CD4-positive, alpha-beta T cell treated with Interleukin-4 for 1 hour (primary cell): ENCODE measurements around the gene CHERP.
"Not testable (repeated sequence)": the region's sequence is repeated elsewhere in the genome, so short reads cannot be mapped to it uniquely, and the experiment has no call there.

Experiments
- DNase-seq, 2 donors: peaks; one replicate each; pipeline ENCODE4 v3.0.0-alpha.2; 2020 to 2022

Gene CHERP

GRCh38 chr19:16519230-16519687, 23.0 kb downstream of the CHERP start:
- DNase-seq: no peak

GRCh38 chr19:16518483-16519229, 23.6 kb downstream of the CHERP start:
- no peak for DNase-seq

- no peak for DNase-seq
Measured at GRCh38 chr19:16518061-16518460, 24.2 kb downstream of the CHERP start.

- peak in 1 of 2 donors; percentile 5 for DNase-seq
Measured at GRCh38 chr19:16516923-16517610, 25.2 kb downstream of the CHERP start.

- no peak for DNase-seq
Measured at GRCh38 chr19:16516381-16516780, 25.9 kb downstream of the CHERP start.

- no peak for DNase-seq
Measured at GRCh38 chr19:16514383-16515019, 27.7 kb downstream of the CHERP start.

GRCh38 chr19:16512611-16513010, 29.6 kb downstream of the CHERP start:
- DNase-seq: not testable (repeated sequence)

- no peak for DNase-seq
Measured at GRCh38 chr19:16509141-16510061, 32.8 kb downstream of the CHERP start.

GRCh38 chr19:16508546-16508945, 33.7 kb downstream of the CHERP start:
- DNase-seq: no peak

- no peak for DNase-seq
Measured at GRCh38 chr19:16506961-16507360, 35.3 kb downstream of the CHERP start.

- DNase-seq: not testable (repeated sequence)
Measured at GRCh38 chr19:16506161-16506560, 36.1 kb downstream of the CHERP start.

- no peak for DNase-seq
Measured at GRCh38 chr19:16504271-16504670, 38.0 kb downstream of the CHERP start.

GRCh38 chr19:16497837-16498236, 44.4 kb downstream of the CHERP start:
- DNase-seq: no peak

GRCh38 chr19:16497042-16497441, 45.2 kb downstream of the CHERP start:
- no peak for DNase-seq

- no peak for DNase-seq
Measured at GRCh38 chr19:16496613-16496983, 45.6 kb downstream of the CHERP start.

- peak; percentile 97 for DNase-seq
Measured at GRCh38 chr19:16495982-16496612, 46.1 kb downstream of the CHERP start, which contains the start of the genes C19orf44 and CALR3. Gene C19orf44 (plus strand): TSS chr19:16496394. CDS start chr19:16500793, 4,399 bp downstream. Gene CALR3 (minus strand): TSS chr19:16496167. CDS start chr19:16496129, 38 bp downstream.

GRCh38 chr19:16486476-16486875, 55.8 kb downstream of the CHERP start:
- not testable (repeated sequence) for DNase-seq

GRCh38 chr19:16482745-16483144, 59.5 kb downstream of the CHERP start:
- DNase-seq: no peak

- DNase-seq: no peak
Measured at GRCh38 chr19:16477311-16477710, 64.9 kb downstream of the CHERP start.

- no peak for DNase-seq
Measured at GRCh38 chr19:16476401-16476800, 65.8 kb downstream of the CHERP start.

- no peak for DNase-seq
Measured at GRCh38 chr19:16473875-16474392, 68.3 kb downstream of the CHERP start.

GRCh38 chr19:16472992-16473391, 69.2 kb downstream of the CHERP start:
- no peak for DNase-seq
